SH-SY5Y (cell line): Measurements from ENCODE around the gene TNFRSF8.

Experiments
- GATA2 ChIP-seq: IDR thresholded peaks from 2 replicates; pipeline ENCODE4 v1.6.1; 2011; ENCODE audit warnings: mild to moderate bottlenecking, low read depth, low read length
- GATA3 ChIP-seq: IDR thresholded peaks from 2 replicates; pipeline ENCODE4 v1.6.1; 2011; ENCODE audit warnings: low read depth, mild to moderate bottlenecking, low read length, moderate library complexity

The TNFRSF8 gene

DNA sequence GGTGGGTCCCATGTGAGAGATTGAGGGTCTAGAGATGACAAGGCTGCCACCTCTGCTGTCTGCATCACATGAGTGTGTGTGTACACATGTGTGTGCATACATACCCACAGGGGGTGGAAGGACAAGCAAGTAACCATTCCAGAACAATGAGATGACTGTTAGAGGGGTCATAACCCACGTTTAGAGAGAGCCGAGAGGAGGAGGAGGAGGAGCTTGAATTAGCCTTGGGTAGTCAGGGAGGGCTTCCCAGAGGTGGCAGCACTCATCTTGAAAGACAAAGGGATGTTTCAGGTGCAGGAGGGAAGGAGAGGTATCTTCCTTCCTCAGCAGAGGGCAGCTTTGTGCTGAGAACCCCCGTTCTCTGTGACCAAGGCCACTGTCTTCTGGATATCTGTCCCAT lies 125.0 kb downstream of the TNFRSF8 start:
- TF ChIP-seq GATA2 (no peak), GATA3 (no peak)

- TF ChIP-seq GATA2: no peak
- no peak for TF ChIP-seq GATA3
Observed at GRCh38 chr1:12188657-12189327, 125.7 kb downstream of the TNFRSF8 start.

GRCh38 chr1:12189328-12189682 lies 126.2 kb downstream of the TNFRSF8 start:
- TF ChIP-seq GATA2: no peak
- TF ChIP-seq GATA3: no peak

DNA sequence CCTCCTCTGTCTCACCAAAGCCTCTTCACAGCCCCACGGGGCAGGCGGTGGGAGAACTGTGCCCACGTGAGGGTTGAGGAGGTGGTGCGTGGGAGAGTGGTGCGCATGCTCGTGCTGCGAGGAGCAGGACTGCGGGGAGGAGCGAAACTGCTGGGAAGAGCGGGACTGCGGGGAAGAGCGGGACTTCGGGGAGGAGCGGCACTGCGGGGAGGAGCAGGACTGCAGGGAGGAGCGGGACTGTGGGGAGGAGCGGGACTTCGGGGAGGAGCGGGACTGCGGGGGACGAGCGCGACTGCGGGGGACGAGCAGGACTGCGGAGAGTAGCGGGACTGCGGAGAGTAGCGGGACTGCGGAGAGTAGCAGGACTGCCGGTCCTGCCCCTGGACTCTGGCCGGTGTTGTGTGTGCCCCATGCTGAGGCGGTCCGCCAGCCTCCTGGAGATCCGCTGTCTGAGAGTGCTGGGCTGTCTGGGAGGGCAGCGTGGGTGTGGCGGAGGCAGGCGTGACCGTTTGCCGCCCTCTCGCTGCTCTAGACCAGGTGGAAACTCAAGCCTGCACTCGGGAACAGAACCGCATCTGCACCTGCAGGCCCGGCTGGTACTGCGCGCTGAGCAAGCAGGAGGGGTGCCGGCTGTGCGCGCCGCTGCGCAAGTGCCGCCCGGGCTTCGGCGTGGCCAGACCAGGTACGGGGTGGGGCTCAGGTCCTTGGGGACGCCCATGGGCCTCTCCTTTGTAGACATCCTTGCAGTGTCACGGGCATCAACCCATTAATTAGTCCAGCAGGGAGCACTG lies 128.3 kb downstream of the TNFRSF8 start:
- no peak for TF ChIP-seq GATA3
- no peak for TF ChIP-seq GATA2
